GM19193 (cell line): Measurements from ENCODE around the gene RAB17.

ENCODE experiments used
- POLR2A ChIP-seq: IDR thresholded peaks from 4 replicates; pipeline ENCODE4 v1.6.1; 2011; ENCODE audit not compliant: insufficient read depth, insufficient read length; ENCODE audit errors: extremely low read depth

RAB17 gene

GRCh38 chr2:237533668-237534161, 56.8 kb downstream of the RAB17 start:
- no peak for TF ChIP-seq POLR2A

GRCh38 chr2:237532160-237532559, 58.4 kb downstream of the RAB17 start:
- no peak for TF ChIP-seq POLR2A

GRCh38 chr2:237530472-237531433, 59.8 kb downstream of the RAB17 start:
- no peak for TF ChIP-seq POLR2A

- TF ChIP-seq POLR2A: no peak
Observed at GRCh38 chr2:237529452-237530402, 60.8 kb downstream of the RAB17 start.

GRCh38 chr2:237527766-237528165, 62.8 kb downstream of the RAB17 start:
- no peak for TF ChIP-seq POLR2A

GRCh38 chr2:237527233-237527632, 63.3 kb downstream of the RAB17 start:
- no peak for TF ChIP-seq POLR2A

- TF ChIP-seq POLR2A: no peak
Observed at GRCh38 chr2:237525559-237526157, 64.9 kb downstream of the RAB17 start.

GRCh38 chr2:237524631-237525030, 65.9 kb downstream of the RAB17 start:
- no peak for TF ChIP-seq POLR2A
